Dendritic cell treated with granulocyte-macrophage colony-stimulating factor and Interleukin-4, amounts not matched to agents 40 ng/mL and 50 ng/mL, for 4 days (primary cell): Measurements from ENCODE around the gene KMT5B.
"Not testable (repeated sequence)": the region's sequence is repeated elsewhere in the genome, so short reads cannot be mapped to it uniquely, and the experiment has no call there.

Source experiments
- H3K27ac Mint-ChIP-seq: one replicate; pipeline ENCODE4 v1.8.0; 2022; ENCODE audit warnings: mild to moderate bottlenecking, mixed read lengths
- H3K27me3 Mint-ChIP-seq: one replicate; pipeline ENCODE4 v1.8.0; 2022; ENCODE audit warnings: mild to moderate bottlenecking, mixed read lengths
- H3K36me3 Mint-ChIP-seq: one replicate; pipeline ENCODE4 v1.8.0; 2022; ENCODE audit warnings: low read depth, mixed read lengths
- H3K4me1 Mint-ChIP-seq: one replicate; pipeline ENCODE4 v1.8.0; 2022; ENCODE audit warnings: low read depth, mixed read lengths
- H3K4me3 Mint-ChIP-seq: one replicate; pipeline ENCODE4 v1.8.0; 2022; ENCODE audit warnings: mild to moderate bottlenecking, moderate library complexity, mixed read lengths
- H3K9me3 Mint-ChIP-seq: one replicate; pipeline ENCODE4 v1.8.0; 2022; ENCODE audit warnings: mixed read lengths
- intact Hi-C: fragments of 100-400 bp; cut with micrococcal nuclease; formaldehyde crosslinking; loops from one replicate; pipeline ENCODE4 v1.15.0; 2022

KMT5B gene

GRCh38 chr11:68213135-68213515 is at the start of gene KMT5B:
KMT5B (minus strand) TSS chr11:68213296; CDS start chr11:68190076, 23,220 bp downstream.
- peak within 1 kb of the TSS; percentile 84 for H3K4me3 Mint-ChIP-seq
- peaks cover 29% of the 10 kb centered on the region for H3K27me3 Mint-ChIP-seq
- H3K36me3 Mint-ChIP-seq, result peaks cover 7% of the 10 kb centered on the region
- peak within 1 kb of the TSS; percentile 75 for H3K27ac Mint-ChIP-seq
- H3K4me1 Mint-ChIP-seq, result peaks cover 59% of the 10 kb centered on the region
- intact Hi-C loops, result loop anchor here (10.0 kb wide), 1 partner anchor 62 kb away; the partner anchor contains the start of gene C11orf24
- H3K9me3 Mint-ChIP-seq, result no peaks in the 10 kb centered on the region

- Mint-ChIP-seq H3K4me1 (peaks cover 34% of the 10 kb centered on the region), H3K4me3 (no peak overlapping the region), H3K27me3 (peaks cover 10% of the 10 kb centered on the region), H3K36me3 (peaks cover 56% of the 10 kb centered on the region), H3K9me3 (no peaks in the 10 kb centered on the region), H3K27ac (no peak overlapping the region)
- intact Hi-C loops, result no loop called here
Observed at GRCh38 chr11:68262544-68262827, 49.4 kb upstream of the KMT5B start.

GRCh38 chr11:68261749-68262543 is 48.9 kb upstream of the KMT5B start:
- Mint-ChIP-seq H3K27me3 (peaks cover 11% of the 10 kb centered on the region), H3K4me1 (peaks cover 31% of the 10 kb centered on the region), H3K9me3 (no peaks in the 10 kb centered on the region), H3K27ac (no peak overlapping the region), H3K36me3 (peaks cover 52% of the 10 kb centered on the region), H3K4me3 (no peak overlapping the region)
- intact Hi-C loops, result no loop called here

GRCh38 chr11:68261006-68261405 is 47.9 kb upstream of the KMT5B start:
- intact Hi-C loops, result no loop called here
- Mint-ChIP-seq H3K27ac (no peak overlapping the region), H3K4me3 (no peak overlapping the region), H3K4me1 (peaks cover 22% of the 10 kb centered on the region), H3K27me3 (peaks cover 11% of the 10 kb centered on the region), H3K36me3 (peaks cover 52% of the 10 kb centered on the region), H3K9me3 (no peaks in the 10 kb centered on the region)

- no peak overlapping the region for H3K4me3 Mint-ChIP-seq
- intact Hi-C loops, result no loop called here
- no peak overlapping the region for H3K27ac Mint-ChIP-seq
- H3K27me3 Mint-ChIP-seq, result peaks cover 12% of the 10 kb centered on the region
- peaks cover 19% of the 10 kb centered on the region for H3K4me1 Mint-ChIP-seq
- H3K36me3 Mint-ChIP-seq, result peaks cover 52% of the 10 kb centered on the region
- no peaks in the 10 kb centered on the region for H3K9me3 Mint-ChIP-seq
Observed at GRCh38 chr11:68260484-68260883, 47.4 kb upstream of the KMT5B start.

- Mint-ChIP-seq H3K27me3 (peaks cover 13% of the 10 kb centered on the region), H3K36me3 (peaks cover 42% of the 10 kb centered on the region), H3K27ac (no peak overlapping the region), H3K4me3 (no peak overlapping the region), H3K4me1 (peaks cover 10% of the 10 kb centered on the region), H3K9me3 (no peaks in the 10 kb centered on the region)
- intact Hi-C loops, result loop anchor here (5.0 kb wide), 1 partner anchor 123 kb away; no protein-coding TSS in a partner anchor
Observed at GRCh38 chr11:68259122-68259959, 46.2 kb upstream of the KMT5B start.

- Mint-ChIP-seq H3K4me1 (peaks cover 6% of the 10 kb centered on the region), H3K27ac (no peak overlapping the region), H3K4me3 (no peak overlapping the region), H3K36me3 (peaks cover 32% of the 10 kb centered on the region), H3K27me3 (peaks cover 14% of the 10 kb centered on the region), H3K9me3 (no peaks in the 10 kb centered on the region)
- intact Hi-C loops, result loop anchor here (5.0 kb wide), 1 partner anchor 124 kb away; no protein-coding TSS in a partner anchor
Observed at GRCh38 chr11:68258363-68258765, 45.3 kb upstream of the KMT5B start.

- H3K4me1 Mint-ChIP-seq, result peaks cover 6% of the 10 kb centered on the region
- no peak overlapping the region for H3K27ac Mint-ChIP-seq
- H3K27me3 Mint-ChIP-seq, result peaks cover 14% of the 10 kb centered on the region
Observed at GRCh38 chr11:68257477-68258362, 44.6 kb upstream of the KMT5B start.

GRCh38 chr11:68256331-68256741 is 43.2 kb upstream of the KMT5B start:
- intact Hi-C loops, result loop anchor here (5.0 kb wide), 1 partner anchor 126 kb away; no protein-coding TSS in a partner anchor
- Mint-ChIP-seq H3K27me3 (peaks cover 14% of the 10 kb centered on the region), H3K36me3 (peaks cover 12% of the 10 kb centered on the region), H3K4me3 (no peak overlapping the region), H3K4me1 (peaks cover 10% of the 10 kb centered on the region), H3K9me3 (no peaks in the 10 kb centered on the region), H3K27ac (no peak overlapping the region)

More at GRCh38 chr11:68257477-68258362, 44.6 kb upstream of the KMT5B start:
- peaks cover 25% of the 10 kb centered on the region for H3K36me3 Mint-ChIP-seq
- H3K4me3 Mint-ChIP-seq, result no peak overlapping the region
- H3K9me3 Mint-ChIP-seq, result no peaks in the 10 kb centered on the region
- intact Hi-C loops, result loop anchor here (1.0 to 5.0 kb wide), 4 partner anchors 15 to 190 kb away; no protein-coding TSS in a partner anchor

GRCh38 chr11:68255526-68255925 is 42.4 kb upstream of the KMT5B start:
- Mint-ChIP-seq H3K4me1 (peaks cover 10% of the 10 kb centered on the region), H3K9me3 (peaks cover 2% of the 10 kb centered on the region), H3K4me3 (no peak overlapping the region), H3K27me3 (peaks cover 14% of the 10 kb centered on the region), H3K27ac (no peak overlapping the region), H3K36me3 (peaks cover 4% of the 10 kb centered on the region)
- intact Hi-C loops, result loop anchor here (5.0 kb wide), 1 partner anchor 127 kb away; no protein-coding TSS in a partner anchor

GRCh38 chr11:68254421-68254820 is 41.3 kb upstream of the KMT5B start:
- Mint-ChIP-seq H3K4me1 (peaks cover 10% of the 10 kb centered on the region), H3K4me3 (no peak overlapping the region), H3K27me3 (peaks cover 14% of the 10 kb centered on the region), H3K27ac (no peak overlapping the region), H3K36me3 (peaks cover 6% of the 10 kb centered on the region), H3K9me3 (peaks cover 13% of the 10 kb centered on the region)
- intact Hi-C loops, result no loop called here

- Mint-ChIP-seq H3K9me3 (peaks cover 18% of the 10 kb centered on the region), H3K36me3 (peaks cover 6% of the 10 kb centered on the region), H3K27me3 (peaks cover 3% of the 10 kb centered on the region), H3K4me3 (no peak overlapping the region), H3K4me1 (peaks cover 4% of the 10 kb centered on the region), H3K27ac (no peak overlapping the region)
- intact Hi-C loops, result no loop called here
Observed at GRCh38 chr11:68251765-68252164, 38.7 kb upstream of the KMT5B start.

- intact Hi-C loops, result not testable (repeated sequence)
Observed at GRCh38 chr11:68244912-68245311, 31.8 kb upstream of the KMT5B start.

More at GRCh38 chr11:68244912-68245311, 31.8 kb upstream of the KMT5B start:
- H3K27me3 Mint-ChIP-seq, H3K4me3 Mint-ChIP-seq, H3K36me3 Mint-ChIP-seq, H3K27ac Mint-ChIP-seq, H3K4me1 Mint-ChIP-seq: not testable (repeated sequence)
- peaks cover 24% of the 10 kb centered on the region for H3K9me3 Mint-ChIP-seq
